Astrocyte of the hippocampus (primary cell): ENCODE data around the gene TRIM23.
"Not testable (repeated sequence)": the region's sequence is repeated elsewhere in the genome, so short reads cannot be mapped to it uniquely, and the experiment has no call there.

Experiments
- DNase-seq: peaks from one replicate; pipeline ENCODE4 v3.0.0; 2011; ENCODE audit warnings: low read depth, low spot score

TRIM23 gene

DNA sequence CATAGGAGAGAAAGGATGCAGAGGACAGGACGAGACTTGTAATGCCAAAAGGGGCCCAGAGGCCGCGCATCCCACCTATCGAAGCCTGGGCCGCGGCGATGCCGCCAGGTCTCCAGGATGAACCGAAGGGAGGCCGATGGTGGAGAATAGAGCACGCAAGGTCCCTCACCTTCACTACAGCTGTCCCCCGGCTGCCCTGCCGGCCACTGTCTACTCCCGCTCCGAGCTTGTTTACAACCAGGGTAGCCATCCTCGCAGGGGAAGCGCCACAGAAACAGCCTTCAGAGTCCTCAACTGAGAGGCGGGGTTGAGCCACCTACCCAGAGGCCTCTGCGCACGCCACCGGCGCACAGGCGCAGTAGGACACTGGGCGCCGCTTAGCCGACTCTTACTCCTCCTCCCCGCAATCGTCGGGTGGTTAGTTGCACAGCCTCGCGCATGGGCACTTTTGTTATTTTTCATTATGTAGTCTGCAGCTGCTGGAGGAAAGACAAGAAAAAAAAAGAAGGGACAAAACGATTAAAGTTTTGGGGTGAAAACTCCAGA, at the start of gene TRIM23:
Gene TRIM23 (minus strand): TSS at position 309 of the 546 bp plus-strand sequence. CDS start 59 bp downstream, at position 250.
- peak; percentile 97 for DNase-seq

GRCh38 chr5:65672796-65673195, 48.7 kb upstream of the TRIM23 start:
- no peak for DNase-seq

DNA sequence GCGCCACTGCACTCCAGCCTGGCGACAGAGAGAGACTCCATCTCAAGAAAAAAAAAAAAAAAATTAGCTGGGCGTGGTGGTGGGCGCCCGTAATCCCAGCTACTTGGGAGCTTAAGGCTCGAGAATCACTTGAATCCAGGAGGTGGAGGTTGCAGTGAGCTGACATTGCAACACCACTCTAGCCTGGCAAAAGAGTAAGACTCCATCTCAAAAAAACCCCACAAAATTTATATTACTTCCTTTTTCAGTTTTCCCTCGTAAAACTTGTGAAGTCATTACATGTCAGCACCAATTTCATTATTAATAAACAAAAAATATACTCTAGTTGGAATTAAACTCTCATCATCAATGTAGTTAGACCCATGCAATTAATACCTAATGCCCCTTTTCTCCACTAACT, 44.6 kb upstream of the TRIM23 start:
- DNase-seq = no peak

GRCh38 chr5:65663804-65664521, 39.8 kb upstream of the TRIM23 start:
- DNase-seq = peak; percentile 20

DNA sequence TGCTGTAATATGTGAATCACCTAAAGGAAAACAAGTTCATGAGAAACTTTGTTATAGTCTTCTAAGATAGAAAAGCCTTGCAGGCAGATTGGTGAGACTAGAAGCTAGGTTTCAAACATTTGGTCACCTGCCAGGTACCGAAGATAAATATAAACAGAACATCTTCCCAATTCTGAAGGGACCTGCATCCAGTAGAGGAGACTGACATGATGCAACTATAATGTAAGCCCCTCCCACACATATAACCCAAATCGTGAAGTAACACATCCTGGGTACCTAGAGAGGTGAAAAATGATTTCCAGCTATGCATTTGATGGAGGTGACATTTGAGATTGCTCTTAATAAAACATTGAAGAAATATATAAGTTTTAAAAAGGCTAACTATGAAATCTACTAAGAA, 30.6 kb upstream of the TRIM23 start:
- no peak for DNase-seq

- DNase-seq = no peak
Measured at GRCh38 chr5:65651144-65651543, 27.0 kb upstream of the TRIM23 start.

DNA sequence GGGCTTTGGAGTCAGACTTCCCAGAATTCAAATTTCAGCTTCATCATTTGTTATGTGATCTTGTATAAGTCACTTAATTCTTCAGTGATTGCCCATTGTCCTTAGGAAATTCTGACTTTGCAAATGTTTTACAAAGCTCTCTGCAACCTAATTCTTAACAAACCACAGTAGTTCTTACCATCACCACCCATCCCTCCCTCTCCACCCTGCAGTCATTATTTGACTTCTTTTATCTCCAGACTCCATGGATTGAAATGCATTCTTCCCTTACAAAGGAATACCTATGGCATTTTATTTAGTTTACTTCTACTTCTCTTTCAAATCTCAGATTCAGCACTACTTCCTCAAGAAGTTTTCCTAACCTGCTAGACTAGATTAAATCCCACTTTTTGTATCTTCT, 23.8 kb upstream of the TRIM23 start:
- no peak for DNase-seq

DNA sequence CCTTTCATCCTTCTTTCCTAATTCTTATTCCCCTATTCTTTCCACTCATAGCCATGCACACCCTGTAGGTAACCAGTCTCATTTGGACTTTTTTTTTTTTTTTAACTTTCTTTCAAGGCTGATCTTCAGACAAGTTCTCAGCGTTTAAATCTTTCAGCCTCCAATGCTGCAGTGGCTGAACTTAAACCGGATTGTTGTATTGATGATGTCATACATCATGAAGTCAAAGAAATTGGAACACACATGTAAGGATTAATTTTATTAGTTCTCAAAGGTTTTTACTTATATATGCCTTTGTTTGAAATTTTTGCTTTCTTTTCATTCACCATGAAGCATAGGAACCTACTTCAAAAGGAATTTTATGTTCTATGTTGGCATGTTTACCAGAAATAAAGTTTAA, 22.8 kb upstream of the TRIM23 start:
- no peak for DNase-seq

- no peak for DNase-seq
Measured at GRCh38 chr5:65640240-65640639, 16.1 kb upstream of the TRIM23 start.

- no peak for DNase-seq
Measured at GRCh38 chr5:65630981-65631380, 6.8 kb upstream of the TRIM23 start.

DNA sequence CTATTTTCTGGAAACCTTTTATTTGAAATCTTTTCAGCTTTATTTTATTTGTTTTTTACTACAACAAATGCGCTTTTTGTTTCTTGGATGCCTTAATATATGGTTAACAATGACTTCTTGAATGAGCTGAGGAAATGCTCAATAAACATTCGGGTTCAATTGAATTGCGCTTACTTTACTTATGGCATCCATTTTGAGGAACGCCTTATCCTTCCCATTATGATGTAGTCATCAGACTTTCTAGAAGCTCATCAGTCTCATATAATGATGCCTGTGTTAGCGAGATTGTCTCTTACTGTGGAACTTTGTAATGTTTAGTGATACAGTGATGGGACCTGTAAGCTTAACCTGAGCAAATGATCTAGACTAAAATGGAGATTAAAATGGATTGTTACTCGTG, 1.6 kb upstream of the TRIM23 start:
- peak; percentile 1 for DNase-seq

- DNase-seq = peak; percentile 88
Measured at GRCh38 chr5:65624571-65625555, 730 bp upstream of the TRIM23 start, which contains the start of the genes SHLD3 and TRAPPC13. Gene SHLD3 (plus strand): TSS chr5:65625027. CDS start chr5:65629588, 4,561 bp downstream. Gene TRAPPC13 (plus strand): TSS chr5:65625027. CDS start chr5:65625061, 34 bp downstream.

- DNase-seq = no peak
Measured at GRCh38 chr5:65623482-65623881, 651 bp downstream of the TRIM23 start.

GRCh38 chr5:65621961-65622360, 2.2 kb downstream of the TRIM23 start:
- not testable (repeated sequence) for DNase-seq

GRCh38 chr5:65620021-65620420, 4.1 kb downstream of the TRIM23 start:
- no peak for DNase-seq

DNA sequence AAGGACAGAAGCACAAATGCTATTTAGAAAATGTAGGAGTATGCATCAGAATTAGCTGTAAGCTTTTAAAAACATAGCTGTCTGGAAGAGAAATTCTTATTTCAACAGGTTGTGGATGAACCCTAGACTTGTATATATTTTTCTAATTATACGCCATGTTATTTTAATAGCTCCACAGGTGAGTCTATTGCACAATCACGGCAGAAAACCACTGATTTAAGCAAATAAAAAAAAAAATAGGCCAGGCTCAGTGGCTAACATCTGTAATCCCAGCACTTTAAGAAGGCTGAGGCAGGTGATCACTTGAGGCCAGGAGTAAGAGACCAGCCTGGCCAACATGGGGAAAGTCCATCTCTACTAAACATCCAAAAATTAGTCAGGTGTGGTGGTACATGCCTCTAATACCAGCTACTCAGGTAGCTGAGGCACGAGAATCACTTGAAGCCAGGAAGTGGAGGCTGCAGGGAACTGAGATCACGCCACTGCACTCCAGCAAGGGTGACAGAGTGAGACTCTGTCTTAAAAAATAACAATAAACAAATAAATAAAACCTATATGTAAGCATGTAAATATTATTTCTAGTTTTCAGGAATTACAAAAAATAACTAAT, 11.7 kb downstream of the TRIM23 start:
- no peak for DNase-seq

DNA sequence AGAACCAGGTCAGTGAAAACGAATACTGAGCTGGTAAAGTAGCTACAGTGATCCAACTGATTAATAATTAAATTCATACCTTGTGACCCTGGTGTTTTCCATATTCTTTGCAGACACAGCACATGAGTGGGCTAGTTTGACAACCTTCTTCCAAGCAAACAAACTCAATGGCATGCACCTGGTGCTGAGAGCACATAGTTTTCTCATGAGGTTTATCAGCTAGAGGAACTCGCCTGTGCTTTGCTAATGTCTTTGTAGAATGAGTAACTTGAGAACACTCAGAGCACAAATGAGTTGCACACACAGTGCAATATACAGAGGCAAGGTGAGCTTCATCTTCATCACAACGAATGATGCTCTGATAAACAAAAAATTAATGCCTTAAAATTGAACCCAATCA, 12.6 kb downstream of the TRIM23 start:
- peak; percentile 48 for DNase-seq

DNA sequence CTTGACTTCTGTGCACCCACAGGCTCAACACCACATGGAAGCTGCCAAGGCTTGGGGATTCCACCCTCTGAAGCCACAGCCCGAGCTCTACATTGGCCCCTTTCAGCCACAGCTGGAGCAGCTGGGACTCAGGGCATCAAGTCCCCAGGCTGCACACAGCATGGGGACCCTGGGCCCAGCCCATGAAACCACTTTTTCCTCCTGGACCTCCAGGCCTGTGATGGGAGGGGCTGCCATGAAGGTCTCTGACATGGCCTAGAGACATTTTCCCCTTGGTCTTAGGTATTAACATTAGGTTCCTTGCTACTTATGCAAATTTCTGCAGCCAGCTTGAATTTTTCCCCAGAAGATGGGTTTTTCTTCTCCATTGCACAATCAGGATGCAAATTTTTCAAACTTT, 22.4 kb downstream of the TRIM23 start:
- DNase-seq = not testable (repeated sequence)

DNA sequence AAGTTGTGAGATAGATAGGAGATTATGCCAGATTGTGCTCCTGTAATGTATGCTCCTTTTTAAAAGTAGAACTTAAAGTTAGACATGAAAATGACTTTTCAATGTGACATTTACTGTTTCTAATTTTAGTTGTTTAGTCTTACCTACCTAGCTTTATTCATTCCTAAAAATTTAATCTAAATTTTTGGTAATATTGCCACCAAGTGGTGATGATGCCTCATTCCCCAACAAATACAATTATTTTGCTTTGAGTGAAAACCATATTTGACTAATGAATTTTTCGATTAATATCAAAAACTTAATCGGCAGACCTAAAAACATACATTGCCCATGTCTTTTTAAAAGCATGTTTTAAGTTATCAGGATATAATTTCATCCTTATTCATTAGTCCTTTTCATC, 35.4 kb downstream of the TRIM23 start:
- no peak for DNase-seq

DNA sequence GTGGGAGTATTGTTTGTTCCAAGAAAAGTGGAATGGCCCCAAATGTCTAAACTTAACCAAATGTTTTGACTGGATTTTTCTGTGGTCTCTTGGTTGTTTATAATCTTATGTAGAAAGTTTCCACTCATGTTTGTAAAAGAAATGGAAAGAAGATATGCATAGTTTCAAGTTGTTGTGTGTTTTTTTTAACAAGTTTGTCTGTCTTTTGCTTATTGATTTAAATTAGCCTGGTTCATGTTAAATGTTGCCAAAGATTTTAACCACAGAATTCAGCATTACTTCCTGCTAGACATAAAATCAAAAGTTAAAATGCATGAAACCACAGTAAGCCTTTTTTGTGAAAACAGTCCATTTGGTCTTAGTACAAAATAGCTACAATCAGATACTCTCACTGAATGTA, 47.0 kb downstream of the TRIM23 start:
- DNase-seq = peak; percentile 64

GRCh38 chr5:65570598-65571226, 53.4 kb downstream of the TRIM23 start:
- DNase-seq = no peak
